NCI-H1930 (cell line): ENCODE results near the gene MEAK7.

Experiments
- DNase-seq, 2 experiments: peaks; one replicate each; lab custom pipeline; 2025; lab: John Stamatoyannopoulos, UW

Gene MEAK7

DNA sequence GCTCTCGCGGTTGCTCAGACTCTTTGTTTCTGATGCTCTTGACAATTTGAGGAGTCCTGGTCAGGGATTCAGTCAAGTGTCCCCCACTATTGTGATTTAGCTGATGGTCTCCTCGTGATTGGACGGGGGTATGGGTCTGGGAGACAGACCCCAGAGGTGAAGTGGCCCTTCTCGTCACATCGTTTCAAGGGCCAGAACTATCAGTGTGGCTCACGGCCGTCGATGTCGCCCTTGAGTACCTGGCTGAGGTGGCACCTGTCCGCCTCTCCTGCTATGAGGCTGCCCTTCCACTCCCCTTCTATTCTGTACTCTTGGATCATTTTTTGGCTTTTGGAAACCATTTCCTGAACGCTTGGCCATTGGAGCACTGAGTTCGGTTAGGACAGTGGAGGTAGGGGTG is 7.4 kb upstream of the MEAK7 start:
- DNase-seq = no peak

GRCh38 chr16:84511180-84511800 is 6.8 kb upstream of the MEAK7 start:
- peak; percentile 32 to 40 for DNase-seq

GRCh38 chr16:84509032-84509950 is 4.8 kb upstream of the MEAK7 start:
- no peak for DNase-seq

GRCh38 chr16:84508502-84508901 is 4.0 kb upstream of the MEAK7 start:
- DNase-seq = no peak

DNA sequence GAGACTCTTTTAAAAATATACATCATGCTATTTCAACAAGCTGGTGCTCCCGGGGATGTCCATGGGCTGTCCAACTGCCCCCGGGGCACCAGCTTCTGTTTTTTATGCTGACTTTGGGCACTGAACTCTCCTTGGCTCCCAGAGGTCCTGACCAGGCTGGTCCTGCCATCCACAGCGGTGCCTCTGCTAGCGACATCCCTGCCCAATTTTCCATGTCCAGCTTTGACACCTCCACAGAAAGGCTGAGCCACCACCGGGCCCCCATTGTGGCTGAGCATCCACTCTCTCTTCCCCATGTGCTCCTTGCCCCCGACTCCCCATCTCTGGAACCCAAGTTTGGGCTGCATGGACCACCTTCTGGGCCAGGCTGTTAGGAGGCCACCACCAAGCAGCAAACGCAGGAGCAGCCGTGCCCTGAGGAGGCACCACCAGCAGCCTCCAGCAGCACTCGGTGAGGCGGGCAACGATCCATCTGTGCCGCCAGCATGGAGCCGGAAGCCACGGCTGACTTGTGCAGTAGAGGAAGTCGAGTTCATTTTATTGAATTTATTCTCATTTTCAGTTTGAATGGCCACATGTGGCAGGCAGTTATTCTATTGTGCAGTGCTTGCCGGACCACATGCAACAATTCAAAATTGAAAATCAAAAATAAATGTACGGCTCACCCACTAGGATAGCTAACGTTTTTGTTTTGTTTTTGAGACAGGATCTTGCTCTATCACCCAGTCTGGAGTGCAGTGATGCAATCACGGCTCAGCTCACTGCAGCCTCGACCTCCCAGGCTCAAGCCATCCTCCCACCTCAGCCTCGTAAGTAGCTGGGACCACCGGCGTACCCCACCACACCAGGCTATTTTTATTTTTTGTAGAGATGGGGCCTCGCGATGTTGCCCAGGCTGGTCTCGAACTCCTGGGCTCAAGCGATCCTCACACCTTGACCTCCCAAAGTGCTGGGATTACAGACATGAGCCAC is 2.8 kb upstream of the MEAK7 start:
- no peak for DNase-seq

GRCh38 chr16:84505249-84506187 is 1.1 kb upstream of the MEAK7 start:
- no peak for DNase-seq

- DNase-seq = no peak
Observed at GRCh38 chr16:84503751-84504395, 586 bp downstream of the MEAK7 start.

GRCh38 chr16:84502581-84502980 is 1.9 kb downstream of the MEAK7 start:
- DNase-seq = no peak

DNA sequence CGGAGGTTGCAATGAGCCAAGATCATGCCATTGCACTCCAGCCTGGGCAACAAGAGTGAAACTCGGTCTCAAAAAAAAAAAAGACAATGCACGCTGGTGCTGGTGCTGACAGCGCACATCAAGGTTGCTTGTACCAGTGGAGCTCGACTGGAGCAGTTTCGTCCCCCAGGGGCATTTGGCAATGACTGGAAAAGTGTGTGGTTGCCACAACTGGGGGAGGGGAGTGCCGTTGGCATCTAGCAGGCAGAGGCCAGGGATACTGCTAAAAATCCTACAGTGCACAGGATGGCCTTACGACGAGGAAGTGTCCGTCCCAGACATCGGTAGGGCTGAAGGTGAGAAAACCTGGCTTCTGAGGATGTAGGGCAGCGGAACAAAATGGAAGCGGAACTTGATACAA is 2.4 kb downstream of the MEAK7 start:
- DNase-seq = no peak

- DNase-seq = no peak
Observed at GRCh38 chr16:84501077-84501735, 3.3 kb downstream of the MEAK7 start.

GRCh38 chr16:84500531-84500930 is 3.9 kb downstream of the MEAK7 start:
- no peak for DNase-seq

DNA sequence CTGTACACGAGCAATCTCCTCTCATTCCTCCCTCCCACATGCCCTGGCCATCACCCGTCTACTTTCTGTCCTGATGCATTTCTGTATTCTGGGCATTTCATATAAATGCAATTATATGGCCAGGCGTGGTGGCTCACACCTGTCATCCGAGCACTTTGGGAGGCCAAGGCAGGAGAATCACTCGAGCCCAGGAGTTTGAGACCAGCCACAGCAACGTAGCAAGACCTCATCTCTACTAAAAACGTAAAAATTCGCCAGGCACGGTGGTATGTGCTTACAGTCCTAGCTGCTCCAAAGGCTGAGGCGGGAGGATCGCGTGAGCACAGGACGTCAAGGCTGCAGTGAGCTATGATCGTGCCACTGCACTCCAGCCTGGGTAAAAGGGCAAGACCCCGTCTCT is 4.8 kb downstream of the MEAK7 start:
- no peak for DNase-seq

GRCh38 chr16:84498859-84499620 is 5.4 kb downstream of the MEAK7 start:
- no peak for DNase-seq

DNA sequence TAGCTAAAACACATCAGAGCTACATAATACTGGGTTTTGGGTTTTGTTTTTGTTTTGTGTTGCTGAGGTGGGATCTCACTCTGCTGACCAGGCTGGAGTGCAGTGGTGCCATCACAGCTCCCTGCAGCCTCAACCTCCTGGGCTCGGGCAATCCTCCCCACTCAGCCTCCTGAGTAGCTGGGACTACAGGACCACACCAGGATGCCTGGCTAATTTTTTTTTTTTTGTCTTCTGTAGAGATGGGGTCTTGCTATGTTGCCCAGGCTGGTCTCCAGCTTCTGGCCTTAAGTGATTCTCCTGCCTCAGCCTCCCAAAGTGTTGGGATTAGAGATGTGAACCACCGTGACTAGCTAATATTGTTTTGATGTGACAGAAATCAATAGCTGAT is 6.2 kb downstream of the MEAK7 start:
- no peak for DNase-seq

- DNase-seq = no peak
Observed at GRCh38 chr16:84497418-84498222, 6.8 kb downstream of the MEAK7 start.

GRCh38 chr16:84496991-84497390 is 7.5 kb downstream of the MEAK7 start:
- no peak for DNase-seq

GRCh38 chr16:84495506-84495905 is 9.0 kb downstream of the MEAK7 start:
- no peak for DNase-seq

DNA sequence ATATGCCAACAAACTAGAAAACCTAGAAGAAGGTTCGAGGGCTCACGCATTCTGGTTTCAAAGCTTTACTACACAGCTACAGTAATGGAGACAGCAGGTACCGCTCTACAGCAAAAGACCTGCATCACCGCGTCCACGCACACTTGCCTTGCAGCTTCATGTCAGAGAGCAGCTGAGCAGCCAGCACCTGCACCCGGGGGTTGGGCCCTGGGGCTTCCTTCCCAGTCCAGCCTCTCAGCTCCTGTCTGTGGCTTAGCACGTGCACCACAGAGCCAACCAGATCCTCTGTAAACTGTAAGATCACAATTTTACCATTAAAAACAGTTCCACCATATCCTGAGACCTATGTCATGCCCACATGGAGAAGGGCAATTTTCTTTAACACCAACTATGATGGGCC is 15.3 kb downstream of the MEAK7 start:
- no peak for DNase-seq

- DNase-seq = no peak
Observed at GRCh38 chr16:84487358-84487757, 17.1 kb downstream of the MEAK7 start.
